Osteoblast (primary cell): ENCODE measurements around the gene DOCK1. TPM values are rescaled to one million over a fixed set of nuclear protein-coding genes. Genes with fewer than 3 reads are reported as not detected.

Experiments used
- DNase-seq: peaks from one replicate; pipeline ENCODE4 v3.0.0; 2011; ENCODE audit warnings: low spot score, mixed read lengths; ENCODE audit not compliant: insufficient read length; ENCODE audit errors: missing footprints
- H2AFZ ChIP-seq: 2 replicates; pipeline ENCODE4 v1.6.0; 2011; ENCODE audit warnings: mild to moderate bottlenecking, low read length
- H3K27ac ChIP-seq: 2 replicates; pipeline ENCODE4 v1.5.1; 2011; ENCODE audit warnings: mild to moderate bottlenecking, low read depth, low read length, moderate library complexity
- H3K27me3 ChIP-seq: 2 replicates; pipeline ENCODE4 v1.6.0; 2012; ENCODE audit warnings: mild to moderate bottlenecking, control low read depth, inconsistent platforms, low read length, moderate library complexity; ENCODE audit not compliant: insufficient read depth
- H3K36me3 ChIP-seq: 2 replicates; pipeline ENCODE4 v1.5.1; 2011; ENCODE audit warnings: mild to moderate bottlenecking, low read length, control low read depth, moderate library complexity; ENCODE audit not compliant: insufficient read depth
- H3K4me1 ChIP-seq: 2 replicates; pipeline ENCODE4 v1.5.1; 2011; ENCODE audit warnings: mild to moderate bottlenecking, low read length, control low read depth, moderate library complexity; ENCODE audit not compliant: insufficient read depth
- H3K4me2 ChIP-seq: 2 replicates; pipeline ENCODE4 v1.6.0; 2011; ENCODE audit warnings: mild to moderate bottlenecking, low read length; ENCODE audit not compliant: insufficient read depth
- H3K4me3 ChIP-seq: fragments of 200-600 bp; sonication (generic); 3 replicates; pipeline ENCODE4 v1.5.1; 2012; ENCODE audit warnings: mild to moderate bottlenecking, low read length, inconsistent platforms; ENCODE audit not compliant: insufficient read depth
- H3K79me2 ChIP-seq: 2 replicates; pipeline ENCODE4 v1.6.0; 2012; ENCODE audit warnings: mild to moderate bottlenecking, low read length, control low read depth, inconsistent platforms; ENCODE audit not compliant: insufficient read depth
- H3K9me3 ChIP-seq: 2 replicates; pipeline ENCODE4 v1.5.1; 2011; ENCODE audit warnings: low read depth, low read length, control low read depth
- H4K20me1 ChIP-seq: 2 replicates; pipeline ENCODE4 v1.6.0; 2012; ENCODE audit warnings: mild to moderate bottlenecking, low read length, control low read depth; ENCODE audit not compliant: insufficient read depth
- CTCF ChIP-seq: IDR thresholded peaks from 2 replicates; pipeline ENCODE4 v1.5.1; 2011; ENCODE audit warnings: mild to moderate bottlenecking, low read depth, low read length, moderate library complexity; ENCODE audit errors: extremely low read depth
- total RNA-seq: library from RNA; depleted of rRNA; stranded (reverse); fragments of >200 nt; gene quantifications from 2 replicates; pipeline ENCODE4 v1.2.3, GENCODE V29; 2012

The DOCK1 gene
- total RNA-seq, 1 donor: 80.3 TPM

- Histone ChIP-seq H3K4me1 (no peaks in the 10 kb centered on the region), H3K4me3 (no peak overlapping the region), H4K20me1 (peaks cover 11% of the 10 kb centered on the region), H3K36me3 (peaks cover 55% of the 10 kb centered on the region), H3K27ac (no peak overlapping the region), H3K9me3 (no peaks in the 10 kb centered on the region), H3K4me2 (no peak overlapping the region), H2AFZ (no peak overlapping the region), H3K27me3 (no peaks in the 10 kb centered on the region), H3K79me2 (no peaks in the 10 kb centered on the region)
- no peak for TF ChIP-seq CTCF
- DNase-seq: no peak
These were observed 119.6 kb downstream of the DOCK1 start for GRCh38 chr10:127024685-127025435.

GRCh38 chr10:127027786-127028185, 122.6 kb downstream of the DOCK1 start:
- Histone ChIP-seq H3K36me3 (peaks cover 62% of the 10 kb centered on the region), H3K79me2 (no peaks in the 10 kb centered on the region), H3K27me3 (no peaks in the 10 kb centered on the region), H3K4me3 (no peak overlapping the region), H3K4me1 (no peaks in the 10 kb centered on the region), H2AFZ (no peak overlapping the region), H3K27ac (no peak overlapping the region), H3K9me3 (no peaks in the 10 kb centered on the region), H4K20me1 (peaks cover 3% of the 10 kb centered on the region), H3K4me2 (no peak overlapping the region)
- TF ChIP-seq CTCF: no peak
- no peak for DNase-seq

- H2AFZ ChIP-seq: no peak overlapping the region
- no peak overlapping the region for H3K4me3 ChIP-seq
- H4K20me1 ChIP-seq: peaks cover 3% of the 10 kb centered on the region
- no peak for DNase-seq
- TF ChIP-seq CTCF: no peak
- no peaks in the 10 kb centered on the region for H3K79me2 ChIP-seq
- no peak overlapping the region for H3K4me2 ChIP-seq
- no peak overlapping the region for H3K27ac ChIP-seq
- no peaks in the 10 kb centered on the region for H3K4me1 ChIP-seq
- no peaks in the 10 kb centered on the region for H3K27me3 ChIP-seq
- no peaks in the 10 kb centered on the region for H3K9me3 ChIP-seq
- peaks cover 64% of the 10 kb centered on the region for H3K36me3 ChIP-seq
These were observed 123.3 kb downstream of the DOCK1 start for GRCh38 chr10:127028556-127028955.

GRCh38 chr10:127029061-127029460, 123.8 kb downstream of the DOCK1 start:
- TF ChIP-seq CTCF: no peak
- H3K27ac ChIP-seq: no peak overlapping the region
- H2AFZ ChIP-seq: no peak overlapping the region
- no peak overlapping the region for H3K4me2 ChIP-seq
- DNase-seq: no peak
- no peaks in the 10 kb centered on the region for H3K4me1 ChIP-seq
- no peaks in the 10 kb centered on the region for H3K79me2 ChIP-seq
- no peaks in the 10 kb centered on the region for H3K27me3 ChIP-seq
- peaks cover 3% of the 10 kb centered on the region for H4K20me1 ChIP-seq
- peaks cover 63% of the 10 kb centered on the region for H3K36me3 ChIP-seq
- H3K4me3 ChIP-seq: no peak overlapping the region
- no peaks in the 10 kb centered on the region for H3K9me3 ChIP-seq
